Measurements from ENCODE around the gene BCOR.

GRCh38 chrX:40095583-40096394 lies 2.0 kb downstream of the BCOR start:
- TF ChIP-seq CTCF (IDR thresholded peaks at IDR 0.05), result no peak
- no peak for TF ChIP-seq POLR2A (IDR thresholded peaks at IDR 0.05)

All from heart left ventricle (tissue), 13 donors.